ENCODE measurements around the gene RDH14.

RDH14 gene

GRCh38 chr2:18560031-18560796 is at the start of gene RDH14:
Gene RDH14 (minus strand): TSS chr2:18560653. CDS start chr2:18560572, 81 bp downstream.
- TF ChIP-seq Cebpa-rat (IDR thresholded peaks at IDR 0.05): no peak
- H3K27ac ChIP-seq: peak within 1 kb of the TSS; percentile 87 to 94 (median 92)

GRCh38 chr2:18610090-18610489 is 49.6 kb upstream of the RDH14 start:
- no peaks in the 10 kb centered on the region for H3K36me3 ChIP-seq
- H4K20me1 ChIP-seq: no peaks in the 10 kb centered on the region
- H3K9me3 ChIP-seq (replicated peaks in 1 of 11): no peaks in the 10 kb centered on the region
- no peaks in the 10 kb centered on the region for H3K27me3 ChIP-seq
- no peak for TF ChIP-seq Cebpa-rat (IDR thresholded peaks at IDR 0.05)
- H3K4me2 ChIP-seq: no peak overlapping the region
- H3K4me1 ChIP-seq: no peaks in the 10 kb centered on the region
- H3K9ac ChIP-seq: no peak overlapping the region
- no peak overlapping the region for H3K4me3 ChIP-seq
- H3K27ac ChIP-seq: no peak overlapping the region

More at GRCh38 chr2:18560031-18560796, at the start of gene RDH14:
- Histone ChIP-seq H3K9me3 (replicated peaks in 1 of 11) (peaks cover 7 to 12% (median 9%) of the 10 kb centered on the region in 11 experiments; a peak in 18 of 22 replicates), H3K27me3 (no peaks in the 10 kb centered on the region), H4K20me1 (peaks cover 0 to 31% (median 0%) of the 10 kb centered on the region in 11 experiments; a peak in 8 of 22 replicates), H3K4me1 (peaks cover 12 to 19% (median 17%) of the 10 kb centered on the region in 10 experiments), H3K36me3 (peaks cover 6 to 31% (median 22%) of the 10 kb centered on the region in 11 experiments), H3K9ac (peak within 1 kb of the TSS; percentile 89 to 96 (median 93)), H3K4me3 (peak within 1 kb of the TSS; percentile 74 to 99 (median 90)), H3K4me2 (peak within 1 kb of the TSS; percentile 76 to 94 (median 88))

- Histone ChIP-seq H3K27me3 (no peaks in the 10 kb centered on the region), H3K4me2 (no peak overlapping the region)
Observed at GRCh38 chr2:18605115-18605514, 44.7 kb upstream of the RDH14 start.

GRCh38 chr2:18604531-18604885 is 44.1 kb upstream of the RDH14 start:
- TF ChIP-seq Cebpa-rat (IDR thresholded peaks at IDR 0.05): no peak
- peaks cover 5 to 10% (median 8%) of the 10 kb centered on the region in 10 experiments; a peak in 19 of 20 replicates for H3K4me1 ChIP-seq
- H3K36me3 ChIP-seq: no peaks in the 10 kb centered on the region
- H3K27me3 ChIP-seq: no peaks in the 10 kb centered on the region
- no peak overlapping the region for H3K27ac ChIP-seq
- H3K9ac ChIP-seq: no peak overlapping the region
- H4K20me1 ChIP-seq: no peaks in the 10 kb centered on the region
- no peak overlapping the region for H3K4me3 ChIP-seq
- no peak overlapping the region for H3K4me2 ChIP-seq
- H3K9me3 ChIP-seq (replicated peaks in 1 of 11): no peaks in the 10 kb centered on the region

More at GRCh38 chr2:18605115-18605514, 44.7 kb upstream of the RDH14 start:
- TF ChIP-seq Cebpa-rat (IDR thresholded peaks at IDR 0.05): no peak
- Histone ChIP-seq H3K9ac (no peak overlapping the region), H3K36me3 (no peaks in the 10 kb centered on the region), H3K9me3 (replicated peaks in 1 of 11) (no peaks in the 10 kb centered on the region), H3K4me1 (peaks cover under 1 to 4% (median 2%) of the 10 kb centered on the region in 10 experiments; a peak in 17 of 20 replicates), H4K20me1 (no peaks in the 10 kb centered on the region), H3K4me3 (no peak overlapping the region), H3K27ac (no peak overlapping the region)

GRCh38 chr2:18603854-18604530 is 43.5 kb upstream of the RDH14 start:
- Histone ChIP-seq H3K27ac (no peak overlapping the region), H3K36me3 (no peaks in the 10 kb centered on the region), H3K4me3 (no peak overlapping the region), H3K9me3 (replicated peaks in 1 of 11) (no peaks in the 10 kb centered on the region), H4K20me1 (no peaks in the 10 kb centered on the region), H3K4me2 (no peak overlapping the region), H3K27me3 (no peaks in the 10 kb centered on the region), H3K4me1 (peaks cover 7 to 15% (median 13%) of the 10 kb centered on the region in 10 experiments), H3K9ac (no peak overlapping the region)
- TF ChIP-seq Cebpa-rat (IDR thresholded peaks at IDR 0.05): no peak

GRCh38 chr2:18602298-18602697 is 41.8 kb upstream of the RDH14 start:
- TF ChIP-seq Cebpa-rat (IDR thresholded peaks at IDR 0.05): no peak
- no peaks in the 10 kb centered on the region for H3K27me3 ChIP-seq
- no peaks in the 10 kb centered on the region for H3K36me3 ChIP-seq
- no peak overlapping the region for H3K4me3 ChIP-seq
- H3K4me1 ChIP-seq: peaks cover 24 to 32% (median 30%) of the 10 kb centered on the region in 10 experiments
- H3K4me2 ChIP-seq: no peak overlapping the region
- no peaks in the 10 kb centered on the region for H3K9me3 ChIP-seq (replicated peaks in 1 of 11)
- no peak overlapping the region for H3K27ac ChIP-seq
- H4K20me1 ChIP-seq: no peaks in the 10 kb centered on the region
- no peak overlapping the region for H3K9ac ChIP-seq

- Histone ChIP-seq H3K36me3 (no peaks in the 10 kb centered on the region), H3K9ac (no peak overlapping the region), H3K4me3 (no peak overlapping the region), H4K20me1 (no peaks in the 10 kb centered on the region), H3K27me3 (no peaks in the 10 kb centered on the region), H3K4me1 (peaks cover 29 to 37% (median 35%) of the 10 kb centered on the region in 10 experiments), H3K9me3 (replicated peaks in 1 of 11) (peaks cover 6 to 13% (median 11%) of the 10 kb centered on the region in 11 experiments; a peak in 20 of 22 replicates), H3K4me2 (peak overlapping the region in 9 of 11 experiments; percentile 14 to 77 (median 66); a peak in 12 of 22 replicates), H3K27ac (no peak overlapping the region)
- no peak for TF ChIP-seq Cebpa-rat (IDR thresholded peaks at IDR 0.05)
Observed at GRCh38 chr2:18600255-18600613, 39.8 kb upstream of the RDH14 start.

GRCh38 chr2:18599509-18600254 is 39.2 kb upstream of the RDH14 start:
- TF ChIP-seq Cebpa-rat (IDR thresholded peaks at IDR 0.05): no peak
- H4K20me1 ChIP-seq: no peaks in the 10 kb centered on the region
- no peak overlapping the region for H3K9ac ChIP-seq
- no peaks in the 10 kb centered on the region for H3K27me3 ChIP-seq
- peaks cover 29 to 37% (median 35%) of the 10 kb centered on the region in 10 experiments for H3K4me1 ChIP-seq
- H3K4me3 ChIP-seq: no peak overlapping the region
- peaks cover 6 to 13% (median 11%) of the 10 kb centered on the region in 11 experiments; a peak in 20 of 22 replicates for H3K9me3 ChIP-seq (replicated peaks in 1 of 11)
- peak overlapping the region in 10 of 11 experiments; percentile 47 to 77 (median 67); a peak in 20 of 22 replicates for H3K4me2 ChIP-seq
- H3K27ac ChIP-seq: peak overlapping the region in 2 of 11 experiments; percentile 34 to 41; a peak in 2 of 22 replicates
- no peaks in the 10 kb centered on the region for H3K36me3 ChIP-seq
